ENCODE results near the gene ZSWIM2. TPM values are rescaled to one million over a fixed set of nuclear protein-coding genes. Genes with fewer than 3 reads are reported as not detected.

The ZSWIM2 gene
- not detected in 5 replicates for total RNA-seq (2022; extraction: Qiagen RNA extraction)

GRCh38 chr2:186848873-186849578, at the start of gene ZSWIM2:
ZSWIM2 (minus strand) TSS chr2:186849170; CDS start chr2:186849130, 40 bp downstream.

Other genes starting within 250 kb of the ZSWIM2 start
- 1.1 to 2.4 TPM (median 1.6 TPM) in 5 replicates for gene FAM171B, start 155.1 kb downstream of the ZSWIM2 start, total RNA-seq (2022; extraction: Qiagen RNA extraction)